SIG-M5 (cell line): Measurements from ENCODE around the gene DDX21.
"Not testable (repeated sequence)": the region's sequence is repeated elsewhere in the genome, so short reads cannot be mapped to it uniquely, and the experiment has no call there.

Source experiments
- DNase-seq: peaks from one replicate; lab custom pipeline; 2025; lab: John Stamatoyannopoulos, UW

The DDX21 gene

DNA sequence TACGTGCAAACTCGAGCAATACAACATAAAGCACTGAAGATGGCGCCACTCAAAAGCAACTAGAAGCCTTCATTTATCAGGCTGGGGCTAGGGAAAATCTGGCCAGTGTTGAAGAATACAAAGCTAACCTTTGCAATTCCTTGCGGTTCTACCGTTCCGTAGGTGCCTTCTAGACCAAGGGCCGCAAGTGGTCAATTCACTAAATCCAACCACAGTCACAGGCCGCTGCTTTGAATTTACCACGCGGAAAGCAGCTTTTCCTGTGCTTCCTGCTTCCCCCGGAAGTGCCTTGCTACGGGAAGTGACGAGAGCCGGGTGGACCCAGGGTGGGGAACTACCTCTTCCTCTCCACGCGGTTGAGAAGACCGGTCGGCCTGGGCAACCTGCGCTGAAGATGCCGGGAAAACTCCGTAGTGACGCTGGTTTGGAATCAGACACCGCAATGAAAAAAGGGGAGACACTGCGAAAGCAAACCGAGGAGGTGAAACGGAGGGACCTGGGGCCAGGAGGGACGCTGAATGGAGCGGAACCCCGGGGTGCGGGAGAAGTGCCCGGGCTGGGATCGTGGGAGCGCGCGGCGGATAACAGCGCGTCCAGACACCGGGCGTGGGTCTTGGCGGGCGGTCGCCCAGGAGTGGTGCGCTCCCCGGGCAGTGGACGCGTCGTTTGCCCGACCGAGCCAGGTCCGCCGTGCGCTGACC is at the start of gene DDX21:
TSS of gene DDX21 (plus strand) at position 339 of the 701 bp plus-strand sequence. CDS start at position 395, 56 bp downstream.
- DNase-seq: peak; percentile 70

DNA sequence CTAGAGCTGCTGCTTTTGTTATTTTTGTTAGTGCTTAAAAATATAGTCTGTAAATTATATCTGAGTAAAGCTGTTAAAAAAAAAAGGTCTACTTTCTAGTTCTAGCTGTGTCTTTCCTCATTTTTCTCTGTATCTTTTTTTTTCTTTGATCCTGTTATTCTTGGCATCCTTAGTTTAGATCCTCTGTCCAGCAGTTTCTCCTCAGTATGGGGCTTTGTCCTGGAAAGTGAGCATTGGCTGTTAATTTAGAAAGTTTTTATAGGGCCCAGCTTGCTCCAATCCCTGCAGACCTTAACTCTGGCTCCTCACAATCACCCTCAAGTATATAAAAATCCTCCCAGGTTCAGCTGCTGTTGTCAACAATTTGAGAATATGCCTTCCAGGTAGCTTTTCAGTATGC is 31.4 kb upstream of the DDX21 start:
- DNase-seq: no peak

DNA sequence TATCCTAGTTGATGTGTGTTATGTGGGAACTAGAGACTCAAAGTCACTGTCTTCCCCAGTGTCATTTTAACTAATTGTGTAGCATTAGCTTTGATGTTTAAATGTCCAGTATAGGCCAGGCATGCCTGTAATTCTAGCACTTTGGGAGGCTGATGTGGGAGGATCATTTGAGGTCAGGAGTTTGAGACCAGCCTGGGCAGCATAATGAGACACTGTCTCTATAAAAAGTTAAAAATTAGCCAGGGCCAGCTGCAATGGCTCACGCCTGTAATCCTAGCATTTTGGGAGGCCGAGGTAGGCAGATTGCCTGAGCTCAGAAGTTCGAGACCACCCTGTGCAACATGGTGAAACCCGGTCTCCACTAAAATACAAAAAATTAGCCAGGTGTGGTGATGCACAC is 30.5 kb upstream of the DDX21 start:
- no peak for DNase-seq

DNA sequence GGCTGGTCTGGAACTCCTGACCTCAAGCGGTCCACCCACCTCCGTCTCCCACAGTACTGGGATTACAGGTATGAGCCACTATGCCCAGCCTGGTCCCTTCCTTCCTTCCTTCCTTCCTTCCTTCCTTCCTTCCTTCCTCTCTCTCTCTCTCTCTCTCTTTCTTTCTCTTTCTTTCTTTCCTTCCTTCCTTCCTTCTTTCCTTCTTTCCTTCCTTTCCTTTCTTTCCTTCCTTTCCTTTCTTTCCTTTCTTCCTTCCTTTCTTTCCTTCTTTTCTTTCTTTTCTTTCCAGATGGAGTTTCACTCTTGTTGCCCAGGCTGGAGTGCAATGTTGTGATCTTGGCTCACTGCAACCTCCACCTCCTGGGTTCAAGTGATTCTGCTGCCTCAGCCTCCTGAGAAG is 26.8 kb upstream of the DDX21 start:
- DNase-seq: not testable (repeated sequence)

DNA sequence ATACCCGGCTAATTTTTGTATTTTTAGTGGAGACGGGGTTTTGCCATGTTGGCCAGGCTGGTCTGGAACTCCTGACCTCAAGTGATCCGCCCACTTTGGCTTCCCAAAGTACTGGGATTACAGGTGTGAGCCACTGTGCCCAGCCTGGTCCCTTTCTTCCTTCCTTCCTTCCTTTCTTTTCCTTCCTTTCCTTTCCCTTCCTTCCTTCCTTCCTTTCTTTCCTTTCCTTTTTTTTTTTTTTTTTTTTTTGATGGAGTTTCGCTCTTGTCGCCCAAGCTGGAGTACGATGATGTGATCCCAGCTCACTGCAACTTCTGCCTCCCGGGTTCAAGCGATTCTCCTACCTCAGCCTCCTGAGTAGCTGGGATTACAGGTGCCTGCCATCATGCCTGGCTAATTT is 26.1 kb upstream of the DDX21 start:
- DNase-seq: not testable (repeated sequence)

DNA sequence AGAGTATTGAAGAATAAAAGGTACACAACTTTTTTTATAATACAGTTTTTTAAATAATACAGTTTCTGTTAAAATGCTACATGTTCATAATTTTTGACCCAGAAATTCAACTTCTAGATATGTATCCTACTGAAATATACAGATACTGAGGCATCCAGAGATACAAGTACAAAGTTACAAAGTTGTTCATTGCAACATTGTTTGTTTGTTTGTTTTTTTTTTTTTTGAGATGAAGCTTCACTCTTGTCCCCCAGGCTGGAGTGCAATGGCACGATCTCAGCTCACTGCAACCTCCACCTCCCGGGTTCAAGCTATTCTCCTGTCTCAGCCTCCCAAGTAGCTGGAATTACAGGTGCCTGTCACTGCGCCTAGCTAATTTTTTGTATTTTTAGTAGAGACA is 23.1 kb upstream of the DDX21 start:
- DNase-seq: not testable (repeated sequence)

DNA sequence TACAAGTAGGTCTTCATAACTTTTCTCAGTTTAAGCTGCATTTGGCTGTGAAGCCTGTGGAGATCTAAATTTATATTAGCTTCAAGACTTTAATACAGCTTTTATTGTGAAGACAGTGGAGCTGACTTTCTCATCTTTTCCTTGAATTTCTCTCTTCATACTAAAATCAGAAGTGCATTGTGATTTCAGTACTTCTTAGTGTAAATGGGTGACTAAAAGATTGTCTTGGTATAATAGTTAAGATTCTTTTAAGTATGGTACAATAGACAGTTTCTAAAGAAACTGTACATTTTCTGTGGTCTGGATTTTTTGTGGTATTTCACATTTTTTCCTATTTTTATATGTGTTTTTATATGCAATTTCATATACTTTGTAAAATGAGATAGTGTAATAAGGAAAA is 21.0 kb upstream of the DDX21 start:
- no peak for DNase-seq

DNA sequence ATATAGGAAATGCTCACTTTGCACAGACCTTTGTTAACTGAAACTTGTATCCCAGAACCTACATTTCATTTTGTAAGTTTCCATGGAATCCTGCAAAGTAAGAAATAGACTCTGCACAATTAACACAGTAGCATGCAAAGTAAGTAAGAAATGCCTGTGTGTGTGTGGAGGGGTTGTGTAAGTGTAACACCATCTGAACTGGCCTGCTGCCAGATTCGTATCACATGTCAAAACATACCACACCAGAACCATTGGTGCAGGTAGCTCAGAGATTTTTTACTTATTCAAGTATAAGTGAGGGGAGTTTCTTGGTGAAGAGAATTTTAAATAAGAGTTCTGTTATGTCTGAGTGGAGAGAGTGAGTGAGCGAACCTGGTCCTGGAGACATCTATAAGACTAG is 17.9 kb upstream of the DDX21 start:
- no peak for DNase-seq

DNA sequence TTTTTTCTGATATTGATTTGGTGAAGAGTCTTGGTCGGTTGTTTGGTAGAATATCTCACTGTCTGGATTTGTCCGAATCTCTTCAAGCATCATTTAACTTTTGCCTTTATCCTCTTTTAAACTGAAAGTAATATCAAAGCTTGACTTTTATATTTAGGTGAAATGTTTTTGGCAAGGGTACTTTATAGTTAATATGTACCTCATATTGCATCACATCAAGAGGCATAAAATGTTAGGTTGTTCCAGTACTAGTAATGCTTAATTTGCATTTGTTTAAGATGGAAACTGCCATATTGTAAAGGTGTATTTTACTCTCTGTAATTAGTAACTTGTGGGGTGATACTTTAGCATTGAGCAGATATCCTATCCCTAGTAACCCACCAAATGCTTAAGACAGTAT is 17.1 kb upstream of the DDX21 start:
- no peak for DNase-seq

DNA sequence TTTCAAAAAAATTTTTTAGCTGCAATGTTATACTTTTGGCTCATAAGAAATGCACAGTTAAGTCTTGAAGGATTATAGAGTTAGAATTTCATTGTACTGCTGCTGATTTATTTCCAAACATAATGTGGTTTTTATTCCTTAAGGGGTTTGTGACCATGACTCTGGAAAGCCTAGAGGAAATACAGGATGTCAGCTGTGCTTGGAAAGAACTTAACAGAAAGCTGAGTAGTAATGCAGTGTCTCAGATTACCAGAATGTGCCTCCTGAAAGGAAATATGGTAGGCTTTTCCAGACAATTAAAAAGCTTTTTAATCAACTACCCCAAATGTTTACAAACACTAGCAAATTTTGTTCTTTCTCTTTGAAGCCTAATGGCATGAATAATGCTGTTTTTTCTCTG is 15.1 kb upstream of the DDX21 start:
- DNase-seq: not testable (repeated sequence)

DNA sequence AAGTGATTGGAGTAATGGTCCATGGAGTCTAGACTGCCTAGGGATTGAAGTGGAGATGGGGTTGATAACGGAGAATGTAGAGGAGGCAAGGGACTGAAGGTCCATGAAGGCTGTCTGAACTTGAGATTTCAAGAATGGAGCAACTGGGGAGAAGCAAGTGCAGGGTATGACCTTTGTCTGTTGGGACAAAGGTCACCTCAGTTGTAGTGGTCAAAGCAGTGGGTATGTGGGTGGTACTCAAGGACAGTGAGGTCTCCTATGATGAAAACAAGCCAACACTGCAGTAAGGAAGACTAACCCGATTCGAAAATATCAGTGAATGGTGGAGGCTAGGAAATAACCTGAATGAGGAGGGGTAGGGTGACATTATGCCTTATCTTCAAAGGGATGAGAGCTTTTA is 5.4 kb upstream of the DDX21 start:
- no peak for DNase-seq

DNA sequence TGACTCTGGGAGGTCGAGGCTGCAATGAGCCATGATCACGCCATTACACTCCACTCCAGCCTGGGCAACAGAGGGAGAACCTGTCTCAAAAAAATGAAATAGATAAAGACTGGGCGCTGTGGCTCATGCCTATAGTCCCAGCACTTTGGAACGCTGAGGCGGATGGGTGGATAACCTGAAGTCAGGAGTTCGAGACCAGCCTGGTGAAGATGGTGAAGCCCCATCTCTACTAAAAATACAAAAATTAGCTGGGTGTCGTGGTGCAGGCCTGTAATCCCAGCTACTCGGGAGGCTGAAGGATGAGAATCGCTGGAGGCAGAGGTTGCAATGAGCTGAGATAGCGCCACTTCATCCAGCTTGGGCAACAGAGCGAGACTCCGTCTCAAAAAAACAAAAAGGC is 1.1 kb upstream of the DDX21 start:
- DNase-seq: no peak

DNA sequence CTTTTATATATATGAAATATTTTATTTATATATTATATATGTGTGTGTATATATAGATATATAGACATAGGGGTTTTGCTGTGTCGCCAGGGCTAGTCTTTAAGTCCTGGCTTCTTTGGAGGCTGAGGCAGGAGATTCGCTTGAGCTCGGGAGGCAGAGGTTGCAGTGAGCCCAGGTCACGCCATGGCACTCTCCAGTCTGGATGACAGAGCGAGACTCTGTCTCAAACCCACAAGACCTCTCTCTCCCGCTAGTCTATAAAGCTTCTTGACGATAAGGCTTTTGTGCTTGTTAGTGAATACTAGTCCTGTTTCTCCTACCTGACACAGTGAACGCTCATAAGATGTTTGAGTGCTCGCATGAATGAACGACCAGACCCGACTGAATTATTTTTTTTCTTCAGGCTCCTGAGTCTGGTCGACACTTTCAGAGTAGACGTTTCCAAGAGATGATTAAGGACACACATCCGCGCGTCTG is 577 bp upstream of the DDX21 start:
- no peak for DNase-seq

DNA sequence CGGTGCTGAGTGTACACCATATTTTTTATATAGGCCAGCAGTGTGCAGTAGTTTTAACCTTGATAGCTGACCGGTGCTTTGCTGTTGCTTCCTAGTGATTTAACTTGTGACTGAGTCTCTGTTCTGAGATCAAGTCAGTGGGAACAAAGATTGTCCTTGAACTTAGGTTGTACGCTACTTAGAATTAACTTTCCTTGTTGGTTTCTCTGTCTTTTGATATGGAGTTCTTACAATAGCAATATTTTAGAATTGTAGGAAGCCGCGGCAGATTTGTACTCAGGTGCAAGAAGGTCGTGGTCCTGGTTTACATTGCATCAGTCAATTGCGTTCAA is 1.3 kb downstream of the DDX21 start:
- no peak for DNase-seq

DNA sequence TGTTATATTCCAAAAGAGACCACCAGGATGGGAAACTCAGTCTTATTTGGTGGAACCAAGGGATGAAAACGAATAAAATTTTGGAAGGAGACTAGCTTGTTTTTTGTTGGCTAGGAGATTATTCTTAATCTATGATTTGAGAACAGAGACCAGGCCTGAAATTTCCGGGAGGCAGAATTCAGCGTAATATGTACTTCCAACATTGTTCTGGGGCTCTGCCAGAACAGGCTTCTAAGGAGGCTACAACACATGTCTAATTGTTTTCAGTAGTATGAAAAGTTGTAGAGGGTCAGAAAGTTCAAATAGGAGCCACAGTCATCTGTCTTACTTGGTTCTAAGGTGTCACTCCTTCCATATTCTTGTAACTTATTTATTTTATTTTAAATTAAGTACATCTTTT is 1.7 kb downstream of the DDX21 start:
- no peak for DNase-seq

DNA sequence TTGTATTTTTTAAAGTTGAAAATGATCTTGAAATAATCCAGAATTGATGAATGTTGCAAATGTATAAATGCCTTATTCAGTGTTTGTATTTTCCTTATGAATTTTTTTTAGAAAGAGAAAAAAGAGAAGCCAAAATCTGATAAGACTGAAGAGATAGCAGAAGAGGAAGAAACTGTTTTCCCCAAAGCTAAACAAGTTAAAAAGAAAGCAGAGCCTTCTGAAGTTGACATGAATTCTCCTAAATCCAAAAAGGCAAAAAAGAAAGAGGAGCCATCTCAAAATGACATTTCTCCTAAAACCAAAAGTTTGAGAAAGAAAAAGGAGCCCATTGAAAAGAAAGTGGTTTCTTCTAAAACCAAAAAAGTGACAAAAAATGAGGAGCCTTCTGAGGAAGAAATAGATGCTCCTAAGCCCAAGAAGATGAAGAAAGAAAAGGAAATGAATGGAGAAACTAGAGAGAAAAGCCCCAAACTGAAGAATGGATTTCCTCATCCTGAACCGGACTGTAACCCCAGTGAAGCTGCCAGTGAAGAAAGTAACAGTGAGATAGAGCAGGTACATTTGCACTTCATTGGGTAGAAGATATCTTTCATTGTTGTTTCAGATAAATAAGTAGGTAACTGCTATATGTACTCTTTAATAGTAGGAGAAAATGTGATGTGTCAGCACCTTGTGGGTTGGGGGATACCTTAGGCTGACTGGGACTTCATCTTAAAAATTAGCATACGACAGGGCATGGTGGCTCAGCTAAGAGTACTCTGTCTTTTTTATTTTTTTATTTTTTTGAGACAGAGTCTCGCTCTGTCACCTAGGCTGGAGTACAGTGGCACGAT is 3.9 kb downstream of the DDX21 start:
- no peak for DNase-seq

DNA sequence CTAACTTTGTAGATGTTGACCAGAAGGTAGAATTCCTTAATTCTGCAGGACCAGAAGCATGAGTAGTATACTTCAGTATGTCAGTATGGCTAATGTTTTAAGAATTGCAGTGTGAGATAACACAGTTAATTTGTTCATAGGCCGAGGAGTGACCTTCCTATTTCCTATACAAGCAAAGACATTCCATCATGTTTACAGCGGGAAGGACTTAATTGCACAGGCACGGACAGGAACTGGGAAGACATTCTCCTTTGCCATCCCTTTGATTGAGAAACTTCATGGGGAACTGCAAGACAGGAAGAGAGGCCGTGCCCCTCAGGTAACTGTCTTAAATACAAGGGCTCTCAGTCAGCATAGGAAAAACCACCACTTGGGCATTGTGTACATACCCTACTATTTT is 7.2 kb downstream of the DDX21 start:
- no peak for DNase-seq

DNA sequence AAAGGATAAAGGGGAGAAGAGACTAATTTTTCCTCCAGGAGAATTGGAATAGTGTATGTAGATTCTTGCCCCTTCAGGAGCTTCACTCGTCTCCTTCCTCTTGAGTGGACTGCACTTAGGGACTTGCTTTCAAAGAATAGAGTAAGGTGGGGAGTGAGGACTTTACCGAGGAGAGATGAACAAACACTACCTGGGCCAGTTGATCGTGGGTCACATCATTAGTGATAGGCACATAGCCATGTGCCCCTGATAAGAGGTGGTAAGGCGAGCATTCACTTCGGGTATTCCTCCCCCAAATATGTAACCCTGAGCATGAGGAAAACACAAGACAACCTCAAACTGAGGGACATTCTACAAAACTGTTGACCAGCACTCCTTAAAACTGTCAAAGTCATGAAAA is 18.0 kb downstream of the DDX21 start:
- DNase-seq: no peak

DNA sequence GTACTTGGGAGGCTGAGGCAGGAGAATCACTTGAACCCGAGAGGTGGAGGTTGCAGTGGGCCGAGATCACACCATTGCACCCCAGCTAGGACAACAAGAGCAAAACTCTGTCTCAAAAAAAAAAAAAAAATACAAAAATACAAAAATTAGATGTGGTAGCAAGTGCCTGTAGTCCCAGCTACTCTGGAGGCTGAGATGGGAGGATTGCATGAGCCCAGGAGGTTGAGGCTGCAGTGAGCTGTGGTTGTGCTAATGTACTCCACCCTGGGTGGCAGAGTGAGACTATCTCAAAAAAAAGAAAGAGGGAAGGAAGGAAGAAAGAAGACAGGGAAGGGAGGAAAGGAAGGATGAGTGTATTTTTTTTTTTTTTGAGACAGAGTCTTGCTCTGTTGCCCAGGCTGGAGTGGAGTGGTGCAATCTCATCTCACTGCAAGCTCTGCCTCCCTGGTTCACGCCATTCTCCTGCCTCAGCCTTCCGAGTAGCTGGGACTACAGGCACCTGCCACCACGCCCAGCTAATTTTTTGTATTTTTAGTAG is 20.0 kb downstream of the DDX21 start:
- DNase-seq: not testable (repeated sequence)

DNA sequence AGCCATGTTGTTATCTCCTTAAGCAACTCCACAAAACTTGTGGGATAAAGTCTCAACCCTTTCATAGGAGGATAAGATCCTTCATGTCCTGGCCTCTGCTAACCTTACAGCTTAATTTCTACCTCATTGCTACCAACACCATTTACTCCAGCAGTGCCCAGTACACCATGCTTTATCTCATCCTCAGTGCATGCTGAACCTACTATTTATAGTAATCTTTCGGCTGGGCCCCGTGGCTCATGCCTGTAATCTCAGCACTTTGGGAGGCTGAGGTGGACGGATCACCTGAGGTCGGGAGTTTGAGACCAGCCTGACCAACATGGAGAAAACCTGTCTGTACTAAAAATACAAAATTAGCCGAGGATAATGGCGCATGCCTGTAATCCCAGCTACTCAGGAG is 23.8 kb downstream of the DDX21 start:
- not testable (repeated sequence) for DNase-seq

DNA sequence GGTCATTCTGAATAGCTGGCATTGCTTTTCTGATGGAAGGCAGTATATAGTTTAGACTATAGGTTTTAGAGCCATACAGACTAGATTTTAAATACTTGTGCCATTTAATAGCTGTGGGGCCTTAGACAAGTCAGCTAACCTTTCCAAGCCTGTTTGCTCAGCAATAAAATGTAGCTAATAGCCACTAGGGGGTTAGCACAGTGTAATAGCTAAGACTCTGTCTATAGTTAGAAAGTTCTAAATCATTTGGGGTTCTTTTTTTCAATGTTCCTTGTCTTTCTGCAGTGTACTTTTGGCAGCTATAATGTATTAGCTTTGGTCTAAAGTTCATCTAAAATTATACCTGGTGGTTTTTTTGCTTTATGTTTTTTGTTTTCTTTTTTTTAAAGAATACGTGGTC is 25.1 kb downstream of the DDX21 start:
- no peak for DNase-seq

DNA sequence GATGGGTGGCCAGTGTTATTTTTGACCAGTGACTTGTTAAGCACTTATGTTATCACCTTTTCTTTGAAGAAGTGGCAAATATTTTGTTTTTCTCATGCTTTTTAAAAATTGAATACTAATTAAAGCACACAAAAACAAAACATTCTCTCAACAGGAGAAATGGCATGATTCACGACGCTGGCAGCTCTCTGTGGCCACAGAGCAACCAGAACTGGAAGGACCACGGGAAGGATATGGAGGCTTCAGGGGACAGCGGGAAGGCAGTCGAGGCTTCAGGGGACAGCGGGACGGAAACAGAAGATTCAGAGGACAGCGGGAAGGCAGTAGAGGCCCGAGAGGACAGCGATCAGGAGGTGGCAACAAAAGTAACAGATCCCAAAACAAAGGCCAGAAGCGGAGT is 26.4 kb downstream of the DDX21 start:
- DNase-seq: no peak

DNA sequence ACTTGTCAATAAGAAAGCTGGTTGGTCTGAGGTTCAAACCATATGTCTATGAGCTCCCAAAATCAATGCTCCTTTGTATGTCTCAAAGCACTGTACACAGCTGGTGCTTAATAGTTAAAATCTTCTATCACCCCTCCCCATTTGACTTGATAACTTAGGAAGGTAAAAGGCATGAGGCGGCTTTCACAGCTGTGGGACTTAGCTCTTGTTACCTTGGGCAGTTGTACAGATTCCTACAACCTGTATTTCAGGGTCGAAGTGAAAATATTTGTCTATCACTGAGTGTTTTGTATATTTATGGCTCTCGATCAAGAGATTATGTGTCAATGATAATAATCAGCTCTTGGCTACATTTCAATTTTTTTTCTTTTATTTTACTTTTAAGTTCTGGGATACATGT is 31.6 kb downstream of the DDX21 start:
- no peak for DNase-seq
